Neural progenitor cell (in vitro differentiated cells): ENCODE measurements around the gene ELOVL1. TPM values are rescaled to one million over a fixed set of nuclear protein-coding genes. Genes with fewer than 3 reads are reported as not detected.
A peak's percentile ranks its signal among the peaks of the same experiment; 100 is the strongest.
"Not testable (repeated sequence)": the region's sequence is repeated elsewhere in the genome, so short reads cannot be mapped to it uniquely, and the experiment has no call there.

Experiments used
- DNase-seq: peaks from one replicate; pipeline ENCODE4 v3.0.0-alpha.2; 2016; ENCODE audit warnings: low spot score
- H2AFZ ChIP-seq: fragments of 200-600 bp; sonication (generic); replicated peaks from 2 replicates; pipeline ENCODE4 v1.6.1; 2016; ENCODE audit warnings: antibody characterized with exemption
- H3F3A ChIP-seq: fragments of 200-600 bp; sonication (generic); 2 replicates; pipeline ENCODE4 v1.6.1; 2016; ENCODE audit warnings: antibody characterized with exemption, low read depth
- H3K27ac ChIP-seq: fragments of 200-600 bp; sonication (generic); 2 replicates; pipeline ENCODE4 v1.5.1; 2016; ENCODE audit warnings: mild to moderate bottlenecking
- H3K27me3 ChIP-seq: fragments of 200-600 bp; sonication (generic); 2 replicates; pipeline ENCODE4 v1.6.1; 2016; ENCODE audit warnings: mild to moderate bottlenecking, moderate library complexity
- H3K36me3 ChIP-seq: fragments of 200-600 bp; sonication (generic); 2 replicates; pipeline ENCODE4 v1.5.1; 2016
- H3K4me1 ChIP-seq: fragments of 200-600 bp; sonication (generic); 2 replicates; pipeline ENCODE4 v1.6.1; 2016; ENCODE audit warnings: mixed run types
- H3K4me2 ChIP-seq: fragments of 200-600 bp; sonication (generic); 2 replicates; pipeline ENCODE4 v1.6.1; 2016
- H3K4me3 ChIP-seq: fragments of 200-600 bp; sonication (generic); 2 replicates; pipeline ENCODE4 v1.5.1; 2016
- H3K79me2 ChIP-seq: fragments of 200-600 bp; sonication (generic); 2 replicates; pipeline ENCODE4 v1.6.1; 2016; ENCODE audit warnings: low read depth
- H3K9ac ChIP-seq: fragments of 200-600 bp; sonication (generic); 2 replicates; pipeline ENCODE4 v1.6.1; 2016
- H3K9me3 ChIP-seq: fragments of 200-600 bp; sonication (generic); 2 replicates; pipeline ENCODE4 v1.5.1; 2016; ENCODE audit warnings: low read depth
- H4K20me1 ChIP-seq: fragments of 200-600 bp; sonication (generic); 2 replicates; pipeline ENCODE4 v1.6.1; 2016; ENCODE audit warnings: low read depth
- H3K27ac Mint-ChIP-seq: 3 replicates; pipeline ENCODE4 v1.8.0; 2021; ENCODE audit warnings: mixed read lengths
- H3K27me3 Mint-ChIP-seq: 2 replicates; pipeline ENCODE4 v1.8.0; 2022; ENCODE audit warnings: low read depth, mild to moderate bottlenecking, inconsistent platforms, moderate library complexity, mixed read lengths; ENCODE audit not compliant: insufficient read depth
- H3K36me3 Mint-ChIP-seq: 3 replicates; pipeline ENCODE4 v1.8.0; 2021; ENCODE audit warnings: mixed read lengths
- H3K4me1 Mint-ChIP-seq: 3 replicates; pipeline ENCODE4 v1.8.0; 2021; ENCODE audit warnings: mixed read lengths
- H3K4me3 Mint-ChIP-seq: 3 replicates; pipeline ENCODE4 v1.8.0; 2021; ENCODE audit warnings: mild to moderate bottlenecking, moderate library complexity, mixed read lengths
- H3K9me3 Mint-ChIP-seq: 3 replicates; pipeline ENCODE4 v1.8.0; 2020; ENCODE audit warnings: mixed read lengths
- EZH2 ChIP-seq: fragments of 200-600 bp; sonication (generic); IDR thresholded peaks from 2 replicates; pipeline ENCODE4 v1.6.1; 2017; ENCODE audit warnings: antibody characterized with exemption, mild to moderate bottlenecking, moderate library complexity
- EZH2phosphoT487 ChIP-seq: fragments of 200-600 bp; sonication (generic); IDR thresholded peaks from 2 replicates; pipeline ENCODE4 v1.6.1; 2017; ENCODE audit warnings: antibody characterized with exemption
- total RNA-seq: library from RNA; depleted of rRNA; stranded (reverse); fragments of >200 nt; gene quantifications from 2 replicates; pipeline ENCODE4 v1.2.3, GENCODE V29; 2015; ENCODE audit warnings: low replicate concordance
- TF ChIP-seq, protein P1 (sequence below): fragments of 200-600 bp; sonication (generic); IDR thresholded peaks from 2 replicates; pipeline ENCODE4 v1.5.1; 2017; ENCODE audit warnings: antibody characterized with exemption, mild to moderate bottlenecking

Gene ELOVL1
- total RNA-seq: 5.6 and 11.9 TPM in 2 replicates

DNA sequence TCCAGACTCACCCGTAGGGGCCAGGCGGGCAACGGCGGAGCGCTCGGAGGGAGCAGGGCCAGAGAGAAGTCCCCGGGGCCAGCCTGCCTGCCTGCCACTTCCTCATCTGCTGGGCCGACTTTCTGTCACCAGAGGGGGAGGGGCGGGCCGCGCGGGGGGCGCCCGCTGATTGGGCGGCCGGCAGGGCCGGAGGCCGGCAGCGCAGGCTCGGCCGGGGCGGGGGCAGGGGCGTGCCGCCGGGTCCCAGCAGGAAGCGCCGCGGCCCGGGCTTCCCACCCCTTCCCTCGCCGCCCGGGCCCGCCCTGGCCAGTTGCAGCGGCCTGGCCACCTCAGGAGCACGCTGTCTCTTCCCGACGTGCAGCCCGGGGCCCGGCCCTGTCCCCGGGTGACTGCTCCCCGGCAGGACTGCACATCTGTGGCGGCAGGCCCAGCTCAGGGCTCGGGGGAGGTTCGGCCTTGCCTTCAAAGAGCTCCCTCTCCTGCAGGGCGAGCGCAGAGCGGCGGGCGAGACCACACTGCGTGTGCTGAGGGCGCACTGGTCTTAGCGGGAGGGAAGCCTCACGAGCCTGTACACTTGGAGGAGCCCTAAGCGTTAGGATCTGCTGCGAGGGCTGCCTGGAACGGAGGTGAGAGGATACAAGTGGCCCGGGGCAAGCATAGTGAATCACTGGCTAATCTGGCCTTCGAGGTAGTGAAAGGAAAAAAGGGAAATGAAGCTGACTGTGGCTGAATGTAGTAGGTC is at the start of gene ELOVL1:
Gene ELOVL1, minus strand, starts transcription at position 108 of the 742 bp plus-strand sequence. CDS start 2,402 bp downstream, outside the sequence.
- H3K4me3 ChIP-seq: peak within 1 kb of the TSS; percentile 74
- peak within 1 kb of the TSS; percentile 80 for H3K27ac Mint-ChIP-seq

GRCh38 chr1:43415901-43416300 is 48.1 kb upstream of the ELOVL1 start:
- Histone ChIP-seq H3K4me3 (no peak overlapping the region), H3K4me1 (no peaks in the 10 kb centered on the region), H3K4me2 (no peak overlapping the region), H3K79me2 (no peaks in the 10 kb centered on the region), H3K27me3 (no peaks in the 10 kb centered on the region), H3K27ac (no peak overlapping the region), H3K36me3 (peaks cover 4% of the 10 kb centered on the region), H4K20me1 (no peaks in the 10 kb centered on the region), H3K9ac (no peak overlapping the region), H3K9me3 (no peaks in the 10 kb centered on the region), H2AFZ (no peak overlapping the region), H3F3A (no peaks in the 10 kb centered on the region)
- Mint-ChIP-seq H3K4me1 (no peaks in the 10 kb centered on the region), H3K4me3 (no peak overlapping the region), H3K36me3 (peaks cover 6% of the 10 kb centered on the region), H3K9me3 (no peaks in the 10 kb centered on the region), H3K27ac (no peak overlapping the region), H3K27me3 (no peaks in the 10 kb centered on the region)
- DNase-seq: no peak
- TF ChIP-seq, protein P1, sequence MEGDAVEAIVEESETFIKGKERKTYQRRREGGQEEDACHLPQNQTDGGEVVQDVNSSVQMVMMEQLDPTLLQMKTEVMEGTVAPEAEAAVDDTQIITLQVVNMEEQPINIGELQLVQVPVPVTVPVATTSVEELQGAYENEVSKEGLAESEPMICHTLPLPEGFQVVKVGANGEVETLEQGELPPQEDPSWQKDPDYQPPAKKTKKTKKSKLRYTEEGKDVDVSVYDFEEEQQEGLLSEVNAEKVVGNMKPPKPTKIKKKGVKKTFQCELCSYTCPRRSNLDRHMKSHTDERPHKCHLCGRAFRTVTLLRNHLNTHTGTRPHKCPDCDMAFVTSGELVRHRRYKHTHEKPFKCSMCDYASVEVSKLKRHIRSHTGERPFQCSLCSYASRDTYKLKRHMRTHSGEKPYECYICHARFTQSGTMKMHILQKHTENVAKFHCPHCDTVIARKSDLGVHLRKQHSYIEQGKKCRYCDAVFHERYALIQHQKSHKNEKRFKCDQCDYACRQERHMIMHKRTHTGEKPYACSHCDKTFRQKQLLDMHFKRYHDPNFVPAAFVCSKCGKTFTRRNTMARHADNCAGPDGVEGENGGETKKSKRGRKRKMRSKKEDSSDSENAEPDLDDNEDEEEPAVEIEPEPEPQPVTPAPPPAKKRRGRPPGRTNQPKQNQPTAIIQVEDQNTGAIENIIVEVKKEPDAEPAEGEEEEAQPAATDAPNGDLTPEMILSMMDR: no peak
- TF ChIP-seq EZH2 (no peak), EZH2phosphoT487 (no peak)

More for the DNA sequence above, at the start of gene ELOVL1:
- Mint-ChIP-seq H3K4me1 (peaks cover 17% of the 10 kb centered on the region), H3K27me3 (peaks cover 4% of the 10 kb centered on the region), H3K4me3 (peak within 1 kb of the TSS; percentile 85), H3K9me3 (no peaks in the 10 kb centered on the region), H3K36me3 (peaks cover 20% of the 10 kb centered on the region)
- peaks cover 22% of the 10 kb centered on the region for H3K4me1 ChIP-seq
- no peaks in the 10 kb centered on the region for H3K36me3 ChIP-seq
- peak; percentile 96 for DNase-seq
- H3K27me3 ChIP-seq: no peaks in the 10 kb centered on the region
- H3K27ac ChIP-seq: peak within 1 kb of the TSS; percentile 85
- peak within 1 kb of the TSS; percentile 70 for H3K9ac ChIP-seq
- H4K20me1 ChIP-seq: peaks cover 6% of the 10 kb centered on the region
- peaks cover 20% of the 10 kb centered on the region for H3F3A ChIP-seq
- peak within 1 kb of the TSS; percentile 96 for H3K4me2 ChIP-seq
- peak within 1 kb of the TSS; percentile 51 for H2AFZ ChIP-seq
- TF ChIP-seq, protein P1: no peak
- TF ChIP-seq EZH2phosphoT487 (no peak), EZH2 (no peak)
- peaks cover 5% of the 10 kb centered on the region for H3K79me2 ChIP-seq
- no peaks in the 10 kb centered on the region for H3K9me3 ChIP-seq

DNA sequence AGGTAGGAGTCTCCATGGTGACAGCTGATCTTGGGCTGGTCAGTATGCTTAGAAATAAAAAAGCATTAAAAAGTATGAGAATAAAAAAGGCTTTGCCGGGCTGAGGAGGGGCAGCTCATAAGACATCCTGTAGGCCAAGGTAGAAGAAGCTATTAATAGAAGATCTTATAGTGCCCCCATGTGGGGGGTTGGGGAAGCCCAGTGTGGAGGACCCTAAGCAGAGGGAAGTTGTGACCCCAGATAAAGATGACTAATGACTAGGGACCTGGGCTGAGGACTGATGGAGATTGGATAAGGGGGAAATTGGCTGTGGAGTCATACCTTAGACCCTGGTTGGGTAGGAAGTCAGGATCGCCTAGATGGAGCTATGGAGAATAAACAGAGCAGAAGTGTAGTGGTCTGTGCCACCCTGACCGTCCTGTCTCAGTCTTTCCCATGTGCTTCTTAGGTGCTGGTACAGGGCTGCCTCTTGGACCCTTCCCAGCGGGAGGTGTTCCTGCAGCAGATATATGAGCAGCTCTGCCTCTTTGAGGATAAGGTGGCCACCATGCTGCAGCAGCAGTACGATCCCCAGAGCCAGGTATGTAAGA is 46.9 kb upstream of the ELOVL1 start:
- H3K79me2 ChIP-seq: no peaks in the 10 kb centered on the region
- no peaks in the 10 kb centered on the region for H3K4me1 ChIP-seq
- peaks cover 8% of the 10 kb centered on the region for H3K36me3 Mint-ChIP-seq
- no peak overlapping the region for H3K27ac ChIP-seq
- no peak overlapping the region for H3K4me2 ChIP-seq
- no peak overlapping the region for H3K9ac ChIP-seq
- H3K4me1 Mint-ChIP-seq: no peaks in the 10 kb centered on the region
- H3K27me3 ChIP-seq: no peaks in the 10 kb centered on the region
- H3K9me3 Mint-ChIP-seq: no peaks in the 10 kb centered on the region
- no peak overlapping the region for H3K4me3 ChIP-seq
- H3K27me3 Mint-ChIP-seq: no peaks in the 10 kb centered on the region
- no peaks in the 10 kb centered on the region for H4K20me1 ChIP-seq
- DNase-seq: peak; percentile 77
- no peaks in the 10 kb centered on the region for H3K9me3 ChIP-seq
- no peak overlapping the region for H2AFZ ChIP-seq
- H3F3A ChIP-seq: no peaks in the 10 kb centered on the region
- no peak overlapping the region for H3K27ac Mint-ChIP-seq
- no peak overlapping the region for H3K4me3 Mint-ChIP-seq
- no peak for TF ChIP-seq EZH2
- TF ChIP-seq, protein P1: peak; percentile 73
- H3K36me3 ChIP-seq: peaks cover 4% of the 10 kb centered on the region

DNA sequence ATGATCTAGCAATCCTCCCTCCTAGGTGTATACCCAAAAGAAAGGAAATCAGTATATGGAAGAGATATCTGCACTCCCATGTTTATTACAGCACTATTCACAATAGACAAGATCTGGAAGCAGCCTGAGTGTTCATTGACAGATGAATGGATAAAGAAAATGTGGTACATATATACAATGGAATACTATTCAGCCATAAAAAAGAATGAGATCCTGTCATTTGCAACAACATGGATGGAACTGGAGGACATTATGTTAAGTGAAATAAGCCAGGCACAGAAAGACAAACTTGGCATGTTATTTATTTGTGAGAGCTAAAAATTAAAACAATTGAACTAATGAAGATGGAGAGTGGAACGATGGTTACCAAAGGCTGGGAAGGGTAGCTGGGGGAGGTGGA is 45.6 kb upstream of the ELOVL1 start:
- H3K4me1 Mint-ChIP-seq, H3K9me3 ChIP-seq, H4K20me1 ChIP-seq, H3K4me2 ChIP-seq, H3K79me2 ChIP-seq, H3F3A ChIP-seq, H2AFZ ChIP-seq, H3K27me3 ChIP-seq, DNase-seq, H3K4me3 Mint-ChIP-seq, H3K27ac Mint-ChIP-seq, H3K4me3 ChIP-seq, H3K36me3 ChIP-seq, H3K27me3 Mint-ChIP-seq, H3K27ac ChIP-seq, H3K9me3 Mint-ChIP-seq, H3K4me1 ChIP-seq, H3K9ac ChIP-seq: not testable (repeated sequence)
- H3K36me3 Mint-ChIP-seq: peaks cover 18% of the 10 kb centered on the region
